CD8-positive, alpha-beta memory T cell (primary cell): ENCODE measurements around the gene ABCC11. TPM values are rescaled to one million over a fixed set of nuclear protein-coding genes. Genes with fewer than 3 reads are reported as not detected.
A peak's percentile ranks its signal among the peaks of the same experiment; 100 is the strongest.

ENCODE experiments used
- CTCF ChIA-PET: fragments of 350-600 bp; sonication (Branson Sonifier 250); formaldehyde crosslinking; loops from one replicate; lab custom pipeline; 2021; ENCODE audit warnings: antibody characterized with exemption; lab: Charles Lee
- POLR2A ChIA-PET: fragments of 350-600 bp; sonication (Branson Sonifier 250); formaldehyde crosslinking; loops from one replicate; lab custom pipeline; 2021; ENCODE audit warnings: antibody characterized with exemption; lab: Charles Lee
- DNase-seq, 5 donors: peaks; one replicate each; pipeline versions ENCODE4 v3.0.0 to v3.0.0-alpha.2; 2020 to 2022; ENCODE audit warnings: mixed read lengths in 1 of 5
- H3K27ac ChIP-seq: one replicate; pipeline ENCODE4 v1.7.0; 2013; ENCODE audit warnings: low read depth, mild to moderate bottlenecking, low read length, moderate library complexity
- H3K27me3 ChIP-seq: 2 replicates; pipeline ENCODE4 v1.7.0; 2013; ENCODE audit warnings: low read length, mild to moderate bottlenecking; ENCODE audit not compliant: insufficient read depth, poor library complexity, severe bottlenecking
- H3K36me3 ChIP-seq: 2 replicates; pipeline ENCODE4 v1.7.0; 2013; ENCODE audit warnings: mild to moderate bottlenecking, low read length, moderate library complexity; ENCODE audit not compliant: insufficient read depth
- H3K4me1 ChIP-seq: 2 replicates; pipeline ENCODE4 v1.7.0; 2013; ENCODE audit warnings: mild to moderate bottlenecking, low read length, moderate library complexity; ENCODE audit not compliant: insufficient read depth
- H3K4me3 ChIP-seq: 2 replicates; pipeline ENCODE4 v1.7.0; 2013; ENCODE audit warnings: mild to moderate bottlenecking, low read length
- H3K9me3 ChIP-seq: 2 replicates; pipeline ENCODE4 v1.7.0; 2013; ENCODE audit warnings: mild to moderate bottlenecking, low read length
- H3K27ac Mint-ChIP-seq, 8 donors: one replicate each; pipeline ENCODE4 v1.8.0; 2020 to 2021; ENCODE audit warnings: mixed read lengths in 8 of 8, mild to moderate bottlenecking in 6 of 8, inconsistent platforms in 3 of 8, moderate library complexity in 3 of 8
- H3K27me3 Mint-ChIP-seq, 2 donors: one replicate each; pipeline ENCODE4 v1.8.0; 2020 to 2021; ENCODE audit warnings: mixed read lengths in 2 of 2, mild to moderate bottlenecking in 1 of 2, moderate library complexity in 1 of 2
- H3K36me3 Mint-ChIP-seq, 3 donors: one replicate each; pipeline ENCODE4 v1.8.0; 2020 to 2021; ENCODE audit warnings: mixed read lengths in 3 of 3, inconsistent platforms in 1 of 3, mild to moderate bottlenecking in 1 of 3
- H3K4me1 Mint-ChIP-seq, 3 donors: one replicate each; pipeline ENCODE4 v1.8.0; 2020 to 2021; ENCODE audit warnings: mixed read lengths in 3 of 3, inconsistent platforms in 1 of 3, mild to moderate bottlenecking in 1 of 3
- H3K4me3 Mint-ChIP-seq, 7 donors: one replicate each; pipeline ENCODE4 v1.8.0; 2020 to 2021; ENCODE audit warnings: mixed read lengths in 7 of 7, mild to moderate bottlenecking in 6 of 7, moderate library complexity in 4 of 7, inconsistent platforms in 2 of 7
- H3K9me3 Mint-ChIP-seq, 5 donors: one replicate each; pipeline ENCODE4 v1.8.0; 2020 to 2022; ENCODE audit warnings: mixed read lengths in 5 of 5, mild to moderate bottlenecking in 3 of 5, moderate library complexity in 2 of 5, inconsistent platforms in 1 of 5
- polyA plus RNA-seq: library from polyadenylated mRNA; unstranded; fragments of 300-500 nt; fragmentation: Illumina TruSeq; gene quantifications from one replicate; pipeline ENCODE4 v1.2.3, GENCODE V29; 2021
- total RNA-seq, 2 experiments: library from RNA; stranded (reverse); gene quantifications; one replicate each; pipeline ENCODE4 v1.2.3, GENCODE V29; 2021

The ABCC11 gene
- total and polyA plus RNA-seq, 3 experiments from 2014 or later = 0.22 TPM; not detected in 1

DNA sequence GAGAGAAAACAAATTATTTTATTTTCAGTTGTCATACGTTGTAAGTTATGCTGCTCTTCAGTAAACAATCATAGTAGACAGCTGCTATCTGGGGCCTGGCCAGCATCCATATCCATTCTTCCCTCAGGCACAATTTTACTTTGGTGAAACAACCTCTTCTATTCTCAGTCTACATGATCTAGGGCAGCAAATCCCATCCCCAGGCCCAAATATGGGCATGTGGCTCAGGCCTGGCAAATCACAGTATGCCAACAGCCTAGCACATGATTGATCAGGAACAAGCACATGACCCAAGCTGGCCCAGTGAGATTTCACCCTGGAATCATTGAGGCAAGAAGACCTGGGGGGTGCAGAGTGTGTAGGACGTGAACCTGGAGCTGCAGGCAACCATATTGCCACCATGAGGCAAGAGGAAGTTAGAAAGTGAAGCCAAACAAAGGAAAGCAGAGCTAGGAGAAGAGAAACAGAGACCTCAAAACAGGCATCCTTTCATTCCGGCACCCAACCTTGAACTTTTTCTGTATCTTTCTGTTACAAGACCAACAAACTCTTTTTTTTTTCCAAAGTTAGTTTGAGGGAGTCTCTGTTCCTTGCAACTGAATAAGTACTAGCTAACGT, 81.3 kb downstream of the ABCC11 start:
- H3K36me3 Mint-ChIP-seq = no peaks in the 10 kb centered on the region
- Histone ChIP-seq H3K27me3 (no peaks in the 10 kb centered on the region), H3K4me1 (no peaks in the 10 kb centered on the region), H3K9me3 (no peaks in the 10 kb centered on the region), H3K4me3 (no peak overlapping the region), H3K27ac (no peak overlapping the region), H3K36me3 (no peaks in the 10 kb centered on the region)
- CTCF ChIA-PET = interaction anchor here (1.1 to 3.4 kb wide), 4 partner anchors 9 to 1220 kb away, joined by 3 to 14 read pairs (median 4); partner anchors contain the start of gene NETO2
- no peak for DNase-seq
- H3K4me1 Mint-ChIP-seq = peaks cover 0 to 5% (median 3%) of the 10 kb centered on the region in 3 donors
- H3K9me3 Mint-ChIP-seq = no peaks in the 10 kb centered on the region
- POLR2A ChIA-PET = no interaction called here
- H3K27ac Mint-ChIP-seq = peak overlapping the region in 1 of 8 donors; percentile 59
- H3K4me3 Mint-ChIP-seq = no peak overlapping the region
- peaks cover 0 to 4% of the 10 kb centered on the region in 2 donors for H3K27me3 Mint-ChIP-seq

- Mint-ChIP-seq H3K27me3 (peaks cover 0 to 4% of the 10 kb centered on the region in 2 donors), H3K4me1 (peaks cover 0 to 5% (median 3%) of the 10 kb centered on the region in 3 donors), H3K36me3 (no peaks in the 10 kb centered on the region), H3K9me3 (no peaks in the 10 kb centered on the region), H3K4me3 (no peak overlapping the region), H3K27ac (peak overlapping the region in 1 of 8 donors; percentile 5)
- H3K4me3 ChIP-seq = no peak overlapping the region
- no peaks in the 10 kb centered on the region for H3K9me3 ChIP-seq
- H3K27ac ChIP-seq = no peak overlapping the region
- H3K36me3 ChIP-seq = no peaks in the 10 kb centered on the region
- no peaks in the 10 kb centered on the region for H3K4me1 ChIP-seq
- POLR2A ChIA-PET = no interaction called here
- no peaks in the 10 kb centered on the region for H3K27me3 ChIP-seq
- CTCF ChIA-PET = interaction anchor here (0.7 to 3.4 kb wide), 24 partner anchors 8 to 1611 kb away, joined by 3 to 18 read pairs (median 5); partner anchors contain the start of genes ITFG1, NETO2 and PHKB
- DNase-seq = peak; percentile 34 to 65 (median 45)
Observed at GRCh38 chr16:48164907-48165715, 82.2 kb downstream of the ABCC11 start.

DNA sequence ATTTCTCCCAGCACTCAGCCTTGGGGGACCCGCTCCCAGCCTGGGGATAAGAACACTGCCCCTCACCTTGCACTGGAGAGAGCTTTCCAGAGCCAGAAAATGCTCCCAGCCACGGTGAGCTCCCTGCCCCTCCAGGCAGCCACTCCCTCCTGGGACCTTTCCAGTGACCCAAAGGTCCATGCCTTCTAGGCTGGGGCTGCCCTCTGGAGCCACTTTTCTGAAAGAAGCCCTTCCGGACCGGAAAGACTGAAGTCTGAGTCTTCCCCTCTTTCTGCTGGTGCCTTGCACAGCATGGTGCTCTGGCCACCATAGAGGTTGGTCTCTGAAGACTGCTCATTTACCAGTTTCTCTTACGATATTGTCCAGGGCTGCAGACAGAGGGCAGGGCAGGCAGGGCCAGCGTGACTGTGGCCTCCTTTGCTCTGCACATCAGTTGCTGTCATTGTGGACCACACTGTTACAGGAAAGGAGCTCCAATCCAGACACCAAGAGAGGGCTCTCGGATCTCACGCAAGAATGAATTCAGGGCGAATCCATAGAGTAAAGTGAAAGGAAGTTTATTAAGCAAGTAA, 84.4 kb downstream of the ABCC11 start:
- no peaks in the 10 kb centered on the region for H3K9me3 ChIP-seq
- H3K36me3 ChIP-seq = no peaks in the 10 kb centered on the region
- no peak overlapping the region for H3K4me3 ChIP-seq
- no peak for DNase-seq
- H3K36me3 Mint-ChIP-seq = no peaks in the 10 kb centered on the region
- CTCF ChIA-PET = interaction anchor here (2.0 kb wide), 1 partner anchor 1125 kb away, joined by 7 read pairs; no protein-coding TSS in a partner anchor
- H3K4me1 ChIP-seq = no peaks in the 10 kb centered on the region
- peaks cover 0 to 5% (median 3%) of the 10 kb centered on the region in 3 donors for H3K4me1 Mint-ChIP-seq
- no peak overlapping the region for H3K27ac Mint-ChIP-seq
- H3K27ac ChIP-seq = no peak overlapping the region
- H3K27me3 Mint-ChIP-seq = peaks cover 3 to 5% of the 10 kb centered on the region in 2 donors
- no peak overlapping the region for H3K4me3 Mint-ChIP-seq
- H3K27me3 ChIP-seq = no peaks in the 10 kb centered on the region
- H3K9me3 Mint-ChIP-seq = no peaks in the 10 kb centered on the region
- POLR2A ChIA-PET = no interaction called here

DNA sequence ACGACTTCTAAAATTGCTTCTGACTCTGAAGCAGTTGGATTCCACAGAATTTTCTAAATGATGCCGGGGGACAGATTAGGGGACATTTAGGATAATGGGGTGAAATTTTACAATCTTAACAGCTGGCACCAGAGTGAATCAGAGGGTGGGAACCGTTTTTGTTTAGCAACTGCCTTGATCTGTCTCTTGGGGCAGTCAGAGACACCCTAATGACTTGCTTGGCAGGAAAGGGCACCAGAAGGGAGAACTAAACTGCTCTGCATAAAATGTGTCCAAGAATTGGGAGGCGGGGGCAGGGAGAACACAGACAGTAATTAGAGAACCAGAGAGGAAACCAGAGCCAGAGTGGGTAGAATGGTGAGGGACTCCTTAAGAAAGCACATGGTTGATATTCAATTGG, 85.4 kb downstream of the ABCC11 start:
- H3K4me1 ChIP-seq = no peaks in the 10 kb centered on the region
- H3K9me3 ChIP-seq = no peaks in the 10 kb centered on the region
- H3K4me3 Mint-ChIP-seq = no peak overlapping the region
- H3K27me3 ChIP-seq = no peaks in the 10 kb centered on the region
- H3K4me1 Mint-ChIP-seq = peaks cover 0 to 8% (median 3%) of the 10 kb centered on the region in 3 donors
- ChIA-PET CTCF (interaction anchor here (2.0 kb wide), 1 partner anchor 1124 kb away, joined by 7 read pairs; no protein-coding TSS in a partner anchor), POLR2A (no interaction called here)
- no peak overlapping the region for H3K4me3 ChIP-seq
- H3K9me3 Mint-ChIP-seq = no peaks in the 10 kb centered on the region
- no peaks in the 10 kb centered on the region for H3K36me3 ChIP-seq
- H3K36me3 Mint-ChIP-seq = no peaks in the 10 kb centered on the region
- H3K27ac ChIP-seq = no peak overlapping the region
- DNase-seq = no peak
- no peak overlapping the region for H3K27ac Mint-ChIP-seq
- H3K27me3 Mint-ChIP-seq = peaks cover 4 to 8% of the 10 kb centered on the region in 2 donors

GRCh38 chr16:48160575-48160974, 86.8 kb downstream of the ABCC11 start:
- POLR2A ChIA-PET = no interaction called here

DNA sequence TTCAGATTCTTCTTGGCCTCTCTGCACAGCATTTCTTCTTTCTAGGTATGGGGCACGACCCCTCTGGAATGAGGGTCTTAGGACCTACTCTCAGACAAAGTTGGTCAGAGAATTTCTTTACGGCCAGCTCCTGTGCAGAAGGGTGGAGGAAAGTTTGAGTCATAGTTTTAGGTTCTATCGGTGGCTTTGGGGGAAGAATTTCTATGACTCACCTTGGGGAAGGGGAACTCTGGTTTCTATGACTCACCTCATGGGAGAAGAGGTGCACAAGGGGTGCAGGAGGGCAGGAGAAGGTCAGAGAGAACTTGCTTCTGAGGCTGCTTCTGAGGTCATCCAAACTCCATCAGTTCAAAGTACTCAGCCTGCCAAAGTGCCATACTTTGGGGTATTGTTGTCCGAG, 89.0 kb downstream of the ABCC11 start:
- Histone ChIP-seq H3K4me3 (no peak overlapping the region), H3K9me3 (no peaks in the 10 kb centered on the region), H3K27me3 (no peaks in the 10 kb centered on the region), H3K27ac (no peak overlapping the region), H3K36me3 (no peaks in the 10 kb centered on the region), H3K4me1 (no peaks in the 10 kb centered on the region)
- Mint-ChIP-seq H3K36me3 (no peaks in the 10 kb centered on the region), H3K4me1 (peaks cover 0 to 6% (median 2%) of the 10 kb centered on the region in 3 donors), H3K4me3 (no peak overlapping the region), H3K27me3 (peaks cover 9 to 24% of the 10 kb centered on the region in 2 donors), H3K27ac (no peak overlapping the region), H3K9me3 (no peaks in the 10 kb centered on the region)
- ChIA-PET POLR2A (no interaction called here), CTCF (interaction anchor here (1.0 to 4.0 kb wide), 3 partner anchors 1014 to 1121 kb away, joined by 3 to 23 read pairs (median 15); no protein-coding TSS in a partner anchor)
- DNase-seq = no peak

More at GRCh38 chr16:48160575-48160974, 86.8 kb downstream of the ABCC11 start:
- Histone ChIP-seq H3K27me3 (no peaks in the 10 kb centered on the region), H3K9me3 (no peaks in the 10 kb centered on the region), H3K36me3 (no peaks in the 10 kb centered on the region), H3K27ac (no peak overlapping the region), H3K4me3 (no peak overlapping the region), H3K4me1 (no peaks in the 10 kb centered on the region)
- no peak for DNase-seq
- Mint-ChIP-seq H3K9me3 (no peaks in the 10 kb centered on the region), H3K4me1 (peaks cover 0 to 12% (median 5%) of the 10 kb centered on the region in 3 donors), H3K27ac (no peak overlapping the region), H3K36me3 (no peaks in the 10 kb centered on the region), H3K27me3 (peaks cover 8 to 14% of the 10 kb centered on the region in 2 donors), H3K4me3 (no peak overlapping the region)
- CTCF ChIA-PET = interaction anchor here (1.4 kb wide), 1 partner anchor 9 kb away, joined by 3 read pairs; no protein-coding TSS in a partner anchor

GRCh38 chr16:48157794-48158193, 89.5 kb downstream of the ABCC11 start:
- H3K4me3 ChIP-seq = no peak overlapping the region
- CTCF ChIA-PET = interaction anchor here (1.0 to 4.0 kb wide), 4 partner anchors 21 to 1120 kb away, joined by 3 to 23 read pairs (median 9); no protein-coding TSS in a partner anchor
- no peaks in the 10 kb centered on the region for H3K27me3 ChIP-seq
- no peaks in the 10 kb centered on the region for H3K9me3 ChIP-seq
- Mint-ChIP-seq H3K4me1 (peaks cover 0 to 6% (median 2%) of the 10 kb centered on the region in 3 donors), H3K27me3 (peaks cover 10 to 25% of the 10 kb centered on the region in 2 donors), H3K36me3 (no peaks in the 10 kb centered on the region), H3K9me3 (no peaks in the 10 kb centered on the region), H3K27ac (no peak overlapping the region), H3K4me3 (no peak overlapping the region)
- no peak overlapping the region for H3K27ac ChIP-seq
- no peaks in the 10 kb centered on the region for H3K4me1 ChIP-seq
- DNase-seq = no peak
- POLR2A ChIA-PET = no interaction called here
- no peaks in the 10 kb centered on the region for H3K36me3 ChIP-seq
